ENCODE data around the gene CCL15.

The CCL15 gene

DNA sequence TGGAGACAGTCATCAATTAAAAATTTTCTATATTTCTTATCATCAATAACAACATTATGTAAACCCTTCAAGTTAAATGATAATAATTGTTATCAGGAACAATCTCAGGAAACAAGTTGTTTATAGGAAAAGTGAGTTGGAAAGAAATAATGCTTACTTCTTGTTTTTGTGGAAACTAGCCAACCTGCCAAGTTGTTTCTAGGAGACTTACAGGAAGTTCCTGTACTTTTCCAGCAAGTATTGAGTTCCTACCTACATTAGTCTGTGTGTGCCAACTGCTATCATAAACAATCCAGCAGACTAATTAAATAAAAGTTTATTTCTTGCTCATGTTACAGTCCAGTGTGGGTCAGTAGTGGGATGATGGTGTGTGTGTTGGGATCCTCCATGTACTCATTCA lies 13.2 kb downstream of the CCL15 start:
- DNase-seq, result no peak

DNA sequence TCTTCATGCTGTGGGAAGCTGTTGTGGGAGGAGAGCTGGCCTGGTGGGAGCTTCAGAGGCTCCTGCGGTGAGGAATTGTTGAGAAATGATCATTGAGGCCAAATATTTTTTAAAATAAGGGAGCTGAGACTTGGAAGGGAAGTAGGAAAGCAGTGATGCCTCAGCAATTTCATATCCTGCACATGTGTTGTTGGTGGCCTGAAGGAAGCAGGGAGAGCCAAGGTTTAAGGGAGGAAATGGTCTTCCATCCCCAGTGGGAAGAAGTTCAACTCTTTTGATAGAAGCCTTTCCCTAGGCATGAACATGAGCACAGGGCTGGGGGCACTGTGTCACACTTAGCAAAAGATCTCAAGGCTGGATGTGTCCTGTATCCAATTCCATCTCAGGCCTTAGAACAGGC lies 14.7 kb downstream of the CCL15 start, which contains the start of gene CCL14:
Gene CCL14, minus strand, starts transcription at position 87 of the 400 bp plus-strand sequence. Its CDS starts 80 bp downstream, at position 7.
- no peak for DNase-seq

GRCh38 chr17:35984140-35984539 lies 17.2 kb downstream of the CCL15 start:
- DNase-seq, result no peak

DNA sequence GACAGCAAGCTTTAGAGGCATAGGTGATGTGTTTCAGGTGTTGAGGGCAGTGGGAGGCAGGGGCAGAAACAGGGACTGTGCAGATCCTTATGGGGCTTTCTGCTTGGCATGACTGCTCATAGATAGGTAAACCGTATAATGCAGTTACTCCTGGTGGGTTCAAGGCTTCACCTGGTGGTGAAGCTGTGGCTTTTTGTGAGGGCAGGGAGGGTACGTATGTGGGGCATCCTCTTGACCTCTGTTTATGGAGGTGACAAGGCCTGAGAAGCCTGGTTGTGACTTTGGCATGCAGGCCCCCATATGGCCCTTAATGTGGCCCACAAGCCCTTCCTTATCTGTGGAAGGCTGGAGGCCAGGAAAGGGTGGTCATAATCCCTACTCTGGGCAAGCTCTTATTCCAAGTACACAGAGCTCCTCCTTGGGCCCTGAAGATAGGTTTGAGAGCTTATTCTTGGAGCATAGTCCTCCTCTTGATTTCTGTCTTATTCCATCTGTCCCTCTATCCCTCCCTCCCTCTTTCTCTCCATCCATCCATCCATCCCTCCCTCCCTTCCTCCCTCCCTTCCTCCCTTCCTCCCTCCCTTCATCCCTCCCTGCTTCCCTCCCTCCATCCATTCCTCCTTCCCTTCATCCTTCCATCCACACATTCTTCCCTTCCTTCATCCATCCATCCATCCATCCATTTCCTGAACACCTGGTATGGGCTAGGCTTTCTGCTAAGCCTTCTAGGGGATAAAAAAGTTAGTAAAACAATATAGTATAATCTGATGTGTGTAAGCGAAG lies 18.8 kb downstream of the CCL15 start:
- no peak for DNase-seq

DNA sequence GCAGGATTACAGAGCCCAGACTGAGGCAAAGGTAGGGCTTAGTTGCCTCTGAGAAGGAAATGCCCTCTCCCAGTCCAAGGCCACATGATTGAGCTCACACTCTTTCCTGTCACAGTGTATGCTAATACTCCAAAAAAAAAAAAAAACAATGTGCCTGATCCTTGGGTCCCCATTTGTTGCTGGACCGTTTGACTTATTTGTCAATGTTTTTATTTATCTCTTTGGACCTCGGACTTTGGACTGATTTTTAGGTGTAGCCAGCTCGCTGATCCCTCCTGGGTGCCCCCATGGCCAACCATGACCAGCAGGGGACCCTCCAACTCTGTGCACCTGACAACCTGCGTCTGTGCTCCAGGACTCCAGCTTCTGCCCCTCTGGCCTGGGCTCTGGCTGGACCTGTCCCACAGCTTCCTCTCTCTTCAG lies 19.4 kb downstream of the CCL15 start:
- no peak for DNase-seq

DNA sequence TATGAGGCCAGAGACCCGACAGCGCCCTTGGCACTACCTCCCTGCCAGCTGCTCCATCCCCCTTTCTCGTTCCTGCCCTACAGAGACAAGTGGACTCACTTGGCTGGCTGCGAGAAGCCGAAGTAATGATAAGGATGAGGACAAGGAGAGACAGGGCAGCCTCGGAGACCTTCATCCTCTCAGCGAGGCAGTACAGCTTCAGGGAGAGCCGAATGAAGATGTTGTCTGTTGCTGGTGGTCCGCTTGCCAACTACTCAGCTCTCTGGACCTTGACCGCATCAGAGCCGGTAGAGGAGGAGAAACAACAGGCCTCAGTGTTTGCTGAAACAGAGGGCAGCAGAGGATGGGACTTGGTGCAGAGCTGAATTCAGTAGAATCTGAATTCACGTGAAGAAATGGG lies 20.1 kb downstream of the CCL15 start, which contains the start of gene CCL16:
Gene CCL16, minus strand, starts transcription at position 252 of the 400 bp plus-strand sequence. Its CDS starts 77 bp downstream, at position 175.
- no peak for DNase-seq

GRCh38 chr17:35978346-35978745 lies 23.0 kb downstream of the CCL15 start:
- DNase-seq, result no peak

GRCh38 chr17:35977509-35977908 lies 23.8 kb downstream of the CCL15 start:
- no peak for DNase-seq

GRCh38 chr17:35973333-35974260 lies 27.8 kb downstream of the CCL15 start:
- no peak for DNase-seq

DNA sequence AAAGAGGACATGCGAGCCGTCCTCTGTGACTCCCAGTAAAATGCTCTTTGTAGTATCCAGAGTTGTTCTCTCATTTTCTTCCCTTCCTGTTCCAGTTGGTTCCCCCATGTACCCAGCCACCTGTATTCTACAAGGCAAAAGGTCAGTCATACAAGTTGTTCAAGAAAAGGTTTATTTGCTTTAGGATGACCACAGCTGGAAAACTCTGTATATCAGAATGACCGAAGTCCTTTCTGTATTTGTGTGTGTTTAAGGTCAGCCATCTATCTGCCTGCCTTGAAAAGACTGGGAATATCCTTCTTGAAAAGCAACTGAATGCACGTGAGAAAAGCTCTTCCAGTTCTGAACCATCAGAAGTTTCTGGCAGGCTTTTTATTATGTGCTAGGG lies 28.4 kb downstream of the CCL15 start:
- no peak for DNase-seq

GRCh38 chr17:35972535-35972934 lies 28.8 kb downstream of the CCL15 start:
- no peak for DNase-seq

GRCh38 chr17:35972066-35972465 lies 29.3 kb downstream of the CCL15 start:
- no peak for DNase-seq

DNA sequence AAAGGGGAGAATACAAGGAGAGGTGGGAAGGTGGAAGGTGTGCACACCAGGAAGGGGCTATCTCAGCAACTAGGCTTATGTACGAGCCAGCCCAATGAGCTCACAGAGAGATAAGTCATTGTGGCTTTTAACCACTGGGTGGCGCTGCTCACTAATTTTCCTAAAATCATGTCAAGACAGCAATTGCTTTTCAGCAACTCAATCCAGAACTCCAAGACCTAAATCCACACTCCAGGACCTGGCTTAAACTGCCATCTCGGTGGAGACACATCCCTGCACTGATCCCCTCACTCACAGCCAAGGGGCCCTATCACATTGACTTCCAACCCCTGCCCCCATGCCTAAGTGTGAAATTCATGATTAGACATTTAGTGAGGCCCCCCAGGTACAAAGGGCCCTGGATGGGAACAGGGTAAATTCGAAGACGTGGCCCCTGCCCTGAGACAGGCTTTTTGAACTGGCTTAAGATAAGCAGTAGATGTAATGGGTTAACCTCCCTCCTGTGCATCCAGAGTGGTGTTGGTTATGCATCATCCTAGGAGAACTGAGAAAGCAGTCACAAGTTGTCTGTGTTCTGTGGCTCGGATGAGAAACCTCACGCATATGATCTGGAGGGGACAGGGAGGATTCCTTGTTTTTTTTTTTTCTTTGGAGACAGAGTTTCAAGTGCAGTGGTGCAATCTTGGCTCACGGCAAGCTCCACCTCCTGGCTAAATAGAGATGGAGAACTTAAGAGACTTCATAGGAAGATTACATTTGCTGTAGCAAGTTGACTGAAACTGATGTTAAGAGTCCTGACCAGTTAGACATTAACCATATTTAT lies 31.6 kb downstream of the CCL15 start:
- peak; percentile 63 for DNase-seq

- DNase-seq, result no peak
Measured at GRCh38 chr17:35968520-35969054, 32.8 kb downstream of the CCL15 start.

GRCh38 chr17:35965272-35965671 lies 36.1 kb downstream of the CCL15 start:
- DNase-seq, result no peak

DNA sequence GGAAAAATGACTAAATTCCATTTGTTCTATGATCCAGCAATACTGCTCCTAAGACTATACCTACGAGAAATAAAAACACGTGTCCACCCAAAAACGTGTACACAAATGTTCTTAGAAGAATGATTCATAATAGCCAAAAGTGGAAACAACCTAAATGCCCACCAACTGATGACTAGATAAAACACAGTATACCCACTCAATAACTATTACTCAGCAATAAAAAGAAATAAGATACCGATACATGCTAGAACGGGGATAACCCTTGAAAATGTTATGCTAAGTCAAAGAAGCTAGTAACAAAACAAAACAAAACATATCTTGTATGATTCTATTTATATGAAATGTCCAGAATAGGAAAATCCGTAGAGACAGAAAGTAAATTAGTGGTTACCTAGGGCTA lies 37.7 kb downstream of the CCL15 start:
- no peak for DNase-seq

DNA sequence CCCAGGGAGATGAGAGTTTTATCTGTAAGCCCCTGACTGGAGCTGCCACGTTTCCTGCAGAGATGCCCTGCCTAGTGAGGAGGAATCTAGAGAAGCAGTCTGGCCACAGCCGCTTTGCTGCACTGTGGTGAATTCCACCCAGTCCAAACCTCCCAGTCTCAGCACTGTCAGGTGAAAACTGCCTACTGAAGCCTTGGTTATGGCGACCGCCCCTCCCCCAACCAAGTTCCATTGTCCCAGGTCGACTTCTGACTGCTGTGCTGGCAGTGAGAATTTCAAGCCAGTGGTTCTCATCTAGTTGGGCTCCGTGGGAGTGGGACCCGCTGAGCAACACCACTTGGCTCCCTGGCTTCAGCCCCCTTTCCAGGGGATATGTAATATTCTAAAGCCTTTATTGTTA lies 47.6 kb downstream of the CCL15 start:
- no peak for DNase-seq

DNA sequence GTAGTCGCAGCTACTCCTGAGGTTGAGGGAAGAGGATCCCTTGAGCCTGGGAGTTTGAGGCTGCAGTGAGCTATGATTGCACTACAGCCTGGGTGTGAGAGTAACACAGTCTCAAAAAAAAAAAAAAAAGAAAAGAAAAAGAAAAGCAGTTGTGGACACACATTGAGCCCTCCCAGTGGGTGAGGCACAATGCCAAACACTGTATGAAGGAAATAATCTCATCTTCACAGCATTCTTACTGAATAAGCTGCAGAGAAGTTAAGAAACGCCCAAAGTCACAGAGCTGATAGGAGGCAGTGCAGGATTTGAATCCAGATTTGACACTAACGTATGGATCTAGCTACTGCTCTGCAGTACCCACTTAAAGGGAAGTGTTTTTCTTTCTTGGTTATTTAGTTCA lies 52.0 kb downstream of the CCL15 start:
- DNase-seq, result no peak

GRCh38 chr17:35948092-35948491 lies 53.3 kb downstream of the CCL15 start:
- no peak for DNase-seq

Measured in T-helper 9 cell (primary cell).